Liver (tissue), 9 donors: ENCODE measurements around the gene INTS2. TPM values are rescaled to one million over a fixed set of nuclear protein-coding genes. Genes with fewer than 3 reads are reported as not detected.

Source experiments
- DNase-seq: peaks from one replicate; pipeline ENCODE4 v3.0.0-alpha.2; 2017; ENCODE audit warnings: low spot score
- H3K27ac ChIP-seq, 2 donors: one replicate each; pipeline ENCODE4 v1.7.0; 2013; ENCODE audit warnings: inconsistent platforms in 2 of 2, low read length in 2 of 2, control low read depth in 1 of 2, low read depth in 1 of 2, mild to moderate bottlenecking in 1 of 2
- H3K27me3 ChIP-seq, 4 donors: one replicate each; pipeline versions ENCODE4 v1.6.1 to v1.7.0; 2013; ENCODE audit warnings: low read length in 3 of 4, inconsistent platforms in 1 of 4, mild to moderate bottlenecking in 1 of 4, moderate library complexity in 1 of 4; ENCODE audit not compliant: control insufficient read depth in 4 of 4, insufficient read depth in 4 of 4
- H3K36me3 ChIP-seq, 4 donors: one replicate each; pipeline versions ENCODE4 v1.6.1 to v1.7.0; 2013; ENCODE audit warnings: low read length in 3 of 4, mild to moderate bottlenecking in 3 of 4, low read depth in 1 of 4, moderate library complexity in 1 of 4; ENCODE audit not compliant: control insufficient read depth in 4 of 4, insufficient read depth in 3 of 4
- H3K4me1 ChIP-seq, 4 donors: one replicate each; pipeline versions ENCODE4 v1.6.1 to v1.7.0; 2013; ENCODE audit warnings: low read length in 3 of 4, mild to moderate bottlenecking in 3 of 4, moderate library complexity in 1 of 4; ENCODE audit not compliant: control insufficient read depth in 4 of 4, insufficient read depth in 4 of 4
- H3K4me3 ChIP-seq, 3 donors: one replicate each; pipeline versions ENCODE4 v1.6.1 to v1.7.0; 2013; ENCODE audit warnings: low read length in 3 of 3, control low read depth in 1 of 3, low read depth in 1 of 3, mild to moderate bottlenecking in 1 of 3
- H3K9ac ChIP-seq, 2 donors: one replicate each; pipeline ENCODE4 v1.7.0; 2013; ENCODE audit warnings: low read length in 2 of 2, mild to moderate bottlenecking in 2 of 2, moderate library complexity in 2 of 2, control low read depth in 1 of 2, low read depth in 1 of 2
- H3K9me3 ChIP-seq, 4 donors: one replicate each; pipeline versions ENCODE4 v1.6.1 to v1.7.0; 2013; ENCODE audit warnings: low read length in 3 of 4; ENCODE audit not compliant: control insufficient read depth in 4 of 4
- EGR1 ChIP-seq, 2 donors: IDR thresholded peaks; 2 replicates each; pipeline ENCODE4 v1.6.1; 2016 to 2018; ENCODE audit warnings: antibody characterized with exemption in 2 of 2, low read depth in 2 of 2
- HNF4A ChIP-seq, 2 donors: conservative IDR thresholded peaks; 2 replicates each; pipeline ENCODE4 v1.6.1; 2016; ENCODE audit warnings: antibody characterized with exemption in 2 of 2, mild to moderate bottlenecking in 2 of 2
- NR2F2 ChIP-seq: IDR thresholded peaks from 2 replicates; pipeline ENCODE4 v1.6.1; 2016; ENCODE audit warnings: antibody characterized with exemption
- RXRA ChIP-seq, 2 donors: IDR thresholded peaks; 2 replicates each; pipeline ENCODE4 v1.6.1; 2017 to 2018; ENCODE audit warnings: antibody characterized with exemption in 2 of 2, mild to moderate bottlenecking in 1 of 2
- SP1 ChIP-seq: IDR thresholded peaks from 2 replicates; pipeline ENCODE4 v1.6.1; 2018; ENCODE audit warnings: antibody characterized with exemption, mild to moderate bottlenecking
- TAF1 ChIP-seq: conservative IDR thresholded peaks from 2 replicates; pipeline ENCODE4 v1.6.1; 2016; ENCODE audit warnings: antibody characterized with exemption, mild to moderate bottlenecking
- YY1 ChIP-seq: IDR thresholded peaks from 2 replicates; pipeline ENCODE4 v1.6.1; 2016; ENCODE audit warnings: antibody characterized with exemption, mild to moderate bottlenecking
- WGBS: extraction: QIAGEN DNeasy Blood & Tissue Kit; methylation state at CpG from one replicate; pipeline ENCODE4 v1.1.7; 2013; 5-methylcytosine and 5-hydroxymethylcytosine counted together
- polyA plus RNA-seq, 2 donors: library from polyadenylated mRNA; stranded (reverse) in 1 of 2; unstranded in 1 of 2; fragments of 200-250 nt in 1 of 2; fragments of >200 nt in 1 of 2; fragmentation: Nextera tagmentation in 1 of 2; extraction: Ambion mirVana in 1 of 2; gene quantifications; one replicate each; pipeline versions ENCODE4 v1.2.1 to v1.2.3, GENCODE V29; 2013 to 2015
- total RNA-seq, 2 donors: library from RNA; depleted of rRNA; stranded (reverse); fragments of >200 nt; gene quantifications; one replicate each; pipeline ENCODE4 v1.2.3, GENCODE V29; 2014
- TF ChIP-seq, protein P1 (sequence below): fragments of 150-350 bp; IDR thresholded peaks from 2 replicates; pipeline ENCODE4 v1.5.1; 2017; ENCODE audit warnings: improper control_type of control experiment, low read depth, low read length; ENCODE audit not compliant: missing input control
- TF ChIP-seq, protein P2 (sequence below): IDR thresholded peaks from 2 replicates; pipeline ENCODE4 v1.6.1; 2016; ENCODE audit warnings: antibody characterized with exemption, mild to moderate bottlenecking
- TF ChIP-seq, protein P3 (sequence below): IDR thresholded peaks from 2 replicates; pipeline ENCODE4 v1.6.1; 2016; ENCODE audit warnings: antibody characterized with exemption
- TF ChIP-seq, protein P4 (sequence below): IDR thresholded peaks from 2 replicates; pipeline ENCODE4 v1.6.1; 2016; ENCODE audit warnings: antibody characterized with exemption
- donor health status: healthy.
- donor health status: healthy.
- donor health status: healthy.
- donor health status: healthy.
- donor health status: healthy.

Gene INTS2
- total and polyA plus RNA-seq, 4 donors, result 1.1 to 9.9 (median 5.7) TPM

DNA sequence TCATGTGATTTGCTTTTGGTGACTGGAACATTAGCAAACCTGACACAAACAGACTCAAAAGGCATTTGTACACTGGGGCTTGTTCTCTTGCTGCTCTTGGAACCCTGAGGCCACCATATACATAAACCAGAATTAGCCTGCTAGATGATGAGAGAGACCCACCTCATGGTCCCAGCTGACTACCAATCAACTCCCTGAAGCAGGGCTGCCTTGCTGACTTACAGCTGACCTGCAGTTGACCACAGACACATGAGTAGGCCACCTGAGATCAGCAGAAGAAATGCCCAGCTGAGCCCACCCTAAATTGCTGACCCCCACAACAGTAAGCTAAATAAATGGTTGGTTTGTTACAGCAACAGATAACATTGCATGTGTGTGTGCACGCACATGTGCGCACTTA lies 93.2 kb downstream of the INTS2 start (continued):
- TF ChIP-seq, protein P1, sequence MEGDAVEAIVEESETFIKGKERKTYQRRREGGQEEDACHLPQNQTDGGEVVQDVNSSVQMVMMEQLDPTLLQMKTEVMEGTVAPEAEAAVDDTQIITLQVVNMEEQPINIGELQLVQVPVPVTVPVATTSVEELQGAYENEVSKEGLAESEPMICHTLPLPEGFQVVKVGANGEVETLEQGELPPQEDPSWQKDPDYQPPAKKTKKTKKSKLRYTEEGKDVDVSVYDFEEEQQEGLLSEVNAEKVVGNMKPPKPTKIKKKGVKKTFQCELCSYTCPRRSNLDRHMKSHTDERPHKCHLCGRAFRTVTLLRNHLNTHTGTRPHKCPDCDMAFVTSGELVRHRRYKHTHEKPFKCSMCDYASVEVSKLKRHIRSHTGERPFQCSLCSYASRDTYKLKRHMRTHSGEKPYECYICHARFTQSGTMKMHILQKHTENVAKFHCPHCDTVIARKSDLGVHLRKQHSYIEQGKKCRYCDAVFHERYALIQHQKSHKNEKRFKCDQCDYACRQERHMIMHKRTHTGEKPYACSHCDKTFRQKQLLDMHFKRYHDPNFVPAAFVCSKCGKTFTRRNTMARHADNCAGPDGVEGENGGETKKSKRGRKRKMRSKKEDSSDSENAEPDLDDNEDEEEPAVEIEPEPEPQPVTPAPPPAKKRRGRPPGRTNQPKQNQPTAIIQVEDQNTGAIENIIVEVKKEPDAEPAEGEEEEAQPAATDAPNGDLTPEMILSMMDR, result no peak
- TF ChIP-seq, protein P2, sequence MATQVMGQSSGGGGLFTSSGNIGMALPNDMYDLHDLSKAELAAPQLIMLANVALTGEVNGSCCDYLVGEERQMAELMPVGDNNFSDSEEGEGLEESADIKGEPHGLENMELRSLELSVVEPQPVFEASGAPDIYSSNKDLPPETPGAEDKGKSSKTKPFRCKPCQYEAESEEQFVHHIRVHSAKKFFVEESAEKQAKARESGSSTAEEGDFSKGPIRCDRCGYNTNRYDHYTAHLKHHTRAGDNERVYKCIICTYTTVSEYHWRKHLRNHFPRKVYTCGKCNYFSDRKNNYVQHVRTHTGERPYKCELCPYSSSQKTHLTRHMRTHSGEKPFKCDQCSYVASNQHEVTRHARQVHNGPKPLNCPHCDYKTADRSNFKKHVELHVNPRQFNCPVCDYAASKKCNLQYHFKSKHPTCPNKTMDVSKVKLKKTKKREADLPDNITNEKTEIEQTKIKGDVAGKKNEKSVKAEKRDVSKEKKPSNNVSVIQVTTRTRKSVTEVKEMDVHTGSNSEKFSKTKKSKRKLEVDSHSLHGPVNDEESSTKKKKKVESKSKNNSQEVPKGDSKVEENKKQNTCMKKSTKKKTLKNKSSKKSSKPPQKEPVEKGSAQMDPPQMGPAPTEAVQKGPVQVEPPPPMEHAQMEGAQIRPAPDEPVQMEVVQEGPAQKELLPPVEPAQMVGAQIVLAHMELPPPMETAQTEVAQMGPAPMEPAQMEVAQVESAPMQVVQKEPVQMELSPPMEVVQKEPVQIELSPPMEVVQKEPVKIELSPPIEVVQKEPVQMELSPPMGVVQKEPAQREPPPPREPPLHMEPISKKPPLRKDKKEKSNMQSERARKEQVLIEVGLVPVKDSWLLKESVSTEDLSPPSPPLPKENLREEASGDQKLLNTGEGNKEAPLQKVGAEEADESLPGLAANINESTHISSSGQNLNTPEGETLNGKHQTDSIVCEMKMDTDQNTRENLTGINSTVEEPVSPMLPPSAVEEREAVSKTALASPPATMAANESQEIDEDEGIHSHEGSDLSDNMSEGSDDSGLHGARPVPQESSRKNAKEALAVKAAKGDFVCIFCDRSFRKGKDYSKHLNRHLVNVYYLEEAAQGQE, result no peak
- TF ChIP-seq, protein P3, sequence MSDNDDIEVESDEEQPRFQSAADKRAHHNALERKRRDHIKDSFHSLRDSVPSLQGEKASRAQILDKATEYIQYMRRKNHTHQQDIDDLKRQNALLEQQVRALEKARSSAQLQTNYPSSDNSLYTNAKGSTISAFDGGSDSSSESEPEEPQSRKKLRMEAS, result no peak
- no peak for TF ChIP-seq EGR1 (IDR thresholded peaks at IDR 0.05; ENCODE audit: low read depth in 2 of 2)

DNA sequence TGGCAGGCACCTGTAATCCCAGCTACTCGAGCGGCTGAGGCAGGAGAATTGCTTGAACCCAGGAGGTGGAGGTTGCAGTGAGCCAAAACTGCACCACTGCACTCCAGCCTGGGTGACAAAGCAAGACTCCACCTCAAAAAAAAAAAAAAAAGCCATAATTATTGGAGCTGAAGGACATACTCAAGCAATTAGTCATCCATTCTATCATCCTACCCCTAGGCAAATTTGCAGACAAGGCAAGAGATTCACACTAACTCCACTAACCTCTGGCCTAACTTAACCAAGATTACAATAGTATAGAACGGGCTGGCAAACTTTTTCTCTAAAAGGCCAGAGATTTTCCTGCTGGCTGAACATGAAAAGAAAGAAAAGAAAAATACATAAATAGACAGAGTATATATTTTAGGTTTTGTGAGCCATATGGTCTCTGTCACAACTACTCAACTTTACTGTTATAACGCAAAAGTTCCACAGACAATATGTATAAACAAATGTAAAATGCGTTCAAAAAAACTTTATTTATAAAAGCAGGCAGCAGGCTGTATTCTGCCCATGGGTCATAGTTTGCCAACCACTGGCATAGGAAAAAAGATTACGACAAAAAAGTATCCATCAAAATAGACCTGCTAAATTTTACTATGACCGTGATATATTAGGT lies 94.1 kb downstream of the INTS2 start:
- Histone ChIP-seq H3K27ac (no peak overlapping the region), H3K36me3 (no peaks in the 10 kb centered on the region), H3K4me1 (no peaks in the 10 kb centered on the region), H3K27me3 (no peaks in the 10 kb centered on the region), H3K9ac (no peak overlapping the region), H3K4me3 (no peak overlapping the region), H3K9me3 (no peaks in the 10 kb centered on the region)
- TF ChIP-seq TAF1 (no peak), NR2F2 (no peak), HNF4A (conservative IDR thresholded peaks at IDR 0.05) (no peak), RXRA (IDR thresholded peaks at IDR 0.05) (no peak), SP1 (no peak)
- TF ChIP-seq, protein P4, sequence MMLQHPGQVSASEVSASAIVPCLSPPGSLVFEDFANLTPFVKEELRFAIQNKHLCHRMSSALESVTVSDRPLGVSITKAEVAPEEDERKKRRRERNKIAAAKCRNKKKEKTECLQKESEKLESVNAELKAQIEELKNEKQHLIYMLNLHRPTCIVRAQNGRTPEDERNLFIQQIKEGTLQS, result no peak
- no peak for DNase-seq
- WGBS, result 96% methylated on average over 7 of the region's 7 CpGs

DNA sequence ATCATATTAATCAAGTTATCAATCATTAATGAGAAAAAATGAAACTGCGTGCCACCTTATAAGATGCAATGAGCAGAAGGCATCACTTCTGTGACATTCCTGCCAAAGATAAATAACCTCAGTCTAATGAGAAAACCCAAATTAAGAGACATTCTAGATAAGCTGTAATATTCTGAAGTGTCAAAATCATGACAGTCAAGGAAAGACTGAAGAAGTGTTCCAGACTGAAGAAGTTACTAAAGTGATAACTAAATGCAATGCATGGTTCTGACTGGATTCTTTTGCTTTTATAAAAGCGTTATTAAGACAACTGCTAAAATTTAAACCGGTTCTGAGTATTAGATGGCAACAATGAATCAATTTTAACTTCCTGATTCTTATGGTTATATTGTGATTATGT lies 95.3 kb downstream of the INTS2 start:
- DNase-seq, result no peak
- H3K27ac ChIP-seq, result no peak overlapping the region
- no peak overlapping the region for H3K4me3 ChIP-seq
- WGBS, result 97% methylated on average over 3 of the region's 3 CpGs
- H3K27me3 ChIP-seq, result no peaks in the 10 kb centered on the region
- TF ChIP-seq YY1, result no peak
- TF ChIP-seq, protein P4, result no peak
- H3K36me3 ChIP-seq, result no peaks in the 10 kb centered on the region
- H3K9me3 ChIP-seq, result no peaks in the 10 kb centered on the region
- H3K9ac ChIP-seq, result no peak overlapping the region
- no peaks in the 10 kb centered on the region for H3K4me1 ChIP-seq
